Immature natural killer cell (primary cell): ENCODE results near the gene ST6GALNAC5. TPM values are rescaled to one million over a fixed set of nuclear protein-coding genes. Genes with fewer than 3 reads are reported as not detected.

Experiments
- DNase-seq, 3 donors: peaks; one replicate each; pipeline ENCODE4 v3.0.0; 2022; ENCODE audit warnings: mixed read lengths in 1 of 3
- H3K27ac Mint-ChIP-seq, 6 donors: one replicate each; pipeline ENCODE4 v1.8.0; 2020; ENCODE audit warnings: mixed read lengths in 6 of 6, mild to moderate bottlenecking in 5 of 6, inconsistent platforms in 4 of 6, moderate library complexity in 3 of 6
- H3K27me3 Mint-ChIP-seq, 3 donors: one replicate each; pipeline ENCODE4 v1.8.0; 2020 to 2021; ENCODE audit warnings: low read depth in 3 of 3, mild to moderate bottlenecking in 3 of 3, mixed read lengths in 3 of 3, moderate library complexity in 3 of 3, inconsistent platforms in 1 of 3
- H3K36me3 Mint-ChIP-seq, 3 donors: one replicate each; pipeline ENCODE4 v1.8.0; 2020; ENCODE audit warnings: mixed read lengths in 3 of 3, inconsistent platforms in 2 of 3, mild to moderate bottlenecking in 2 of 3
- H3K4me1 Mint-ChIP-seq, 2 donors: one replicate each; pipeline ENCODE4 v1.8.0; 2020; ENCODE audit warnings: inconsistent platforms in 2 of 2, mild to moderate bottlenecking in 2 of 2, mixed read lengths in 2 of 2, moderate library complexity in 1 of 2
- H3K4me3 Mint-ChIP-seq, 5 donors: one replicate each; pipeline ENCODE4 v1.8.0; 2020; ENCODE audit warnings: mild to moderate bottlenecking in 5 of 5, mixed read lengths in 5 of 5, inconsistent platforms in 3 of 5, moderate library complexity in 3 of 5
- H3K9me3 Mint-ChIP-seq, 6 donors: one replicate each; pipeline ENCODE4 v1.8.0; 2020; ENCODE audit warnings: mild to moderate bottlenecking in 6 of 6, mixed read lengths in 6 of 6, inconsistent platforms in 4 of 6, moderate library complexity in 3 of 6
- polyA plus RNA-seq, 3 donors: library from polyadenylated mRNA; unstranded; fragments of 300-500 nt; fragmentation: Illumina TruSeq; gene quantifications; one replicate each; pipeline ENCODE4 v1.2.3, GENCODE V29; 2021

The ST6GALNAC5 gene
- polyA plus RNA-seq, 3 donors from 2014 or later = not detected

DNA sequence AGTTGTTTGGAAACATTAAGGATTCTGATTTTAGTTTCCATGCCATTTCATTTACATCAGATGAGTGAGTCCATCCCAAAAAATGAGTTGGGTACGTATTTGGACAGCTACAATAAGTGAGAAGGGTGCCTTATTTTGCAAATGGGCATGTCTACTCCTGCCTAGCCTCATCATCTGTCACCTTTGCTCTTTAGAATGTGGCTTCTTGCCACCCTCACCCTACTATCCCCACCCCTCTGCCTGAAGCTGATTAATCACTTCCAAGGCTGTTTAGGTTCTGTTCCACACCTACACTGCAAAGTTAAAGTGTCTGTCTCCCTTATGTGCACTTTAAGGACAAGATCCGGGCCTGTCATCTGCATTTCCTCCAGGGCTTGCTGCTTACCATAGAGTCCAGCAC lies 61.2 kb downstream of the ST6GALNAC5 start:
- peaks cover 0 to 4% (median 0%) of the 10 kb centered on the region in 6 donors for H3K9me3 Mint-ChIP-seq
- H3K36me3 Mint-ChIP-seq = peaks cover 0 to 3% (median 0%) of the 10 kb centered on the region in 3 donors
- H3K4me1 Mint-ChIP-seq = peaks cover 0 to 6% of the 10 kb centered on the region in 2 donors
- H3K4me3 Mint-ChIP-seq = no peak overlapping the region
- H3K27ac Mint-ChIP-seq = no peak overlapping the region
- H3K27me3 Mint-ChIP-seq = peaks cover 0 to 10% (median 4%) of the 10 kb centered on the region in 3 donors
- no peak for DNase-seq

DNA sequence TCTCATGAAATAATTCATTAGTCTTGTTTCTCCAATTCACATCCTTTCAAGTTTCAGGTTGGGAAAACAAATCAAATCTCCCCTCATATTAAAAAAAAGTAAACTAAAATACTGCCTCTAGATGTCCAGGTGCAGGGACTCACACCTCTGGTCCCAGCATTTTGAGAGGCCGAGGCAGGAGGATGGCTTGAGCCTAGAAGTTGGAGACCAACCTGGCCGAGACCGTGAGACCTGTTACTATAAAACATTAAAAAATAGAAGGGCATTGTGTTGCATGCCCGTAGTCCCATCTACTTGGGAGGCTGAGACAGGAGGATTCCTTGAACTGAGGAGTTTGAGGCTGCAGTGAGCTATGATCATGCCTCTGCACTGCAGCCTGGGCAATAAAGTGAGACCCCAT lies 61.9 kb downstream of the ST6GALNAC5 start:
- DNase-seq = no peak
- Mint-ChIP-seq H3K27me3 (peaks cover 0 to 10% (median 4%) of the 10 kb centered on the region in 3 donors), H3K36me3 (peaks cover 0 to 3% (median 0%) of the 10 kb centered on the region in 3 donors), H3K4me1 (peaks cover 0 to 12% of the 10 kb centered on the region in 2 donors), H3K27ac (no peak overlapping the region), H3K4me3 (no peak overlapping the region), H3K9me3 (peaks cover 0 to 4% (median 0%) of the 10 kb centered on the region in 6 donors)

DNA sequence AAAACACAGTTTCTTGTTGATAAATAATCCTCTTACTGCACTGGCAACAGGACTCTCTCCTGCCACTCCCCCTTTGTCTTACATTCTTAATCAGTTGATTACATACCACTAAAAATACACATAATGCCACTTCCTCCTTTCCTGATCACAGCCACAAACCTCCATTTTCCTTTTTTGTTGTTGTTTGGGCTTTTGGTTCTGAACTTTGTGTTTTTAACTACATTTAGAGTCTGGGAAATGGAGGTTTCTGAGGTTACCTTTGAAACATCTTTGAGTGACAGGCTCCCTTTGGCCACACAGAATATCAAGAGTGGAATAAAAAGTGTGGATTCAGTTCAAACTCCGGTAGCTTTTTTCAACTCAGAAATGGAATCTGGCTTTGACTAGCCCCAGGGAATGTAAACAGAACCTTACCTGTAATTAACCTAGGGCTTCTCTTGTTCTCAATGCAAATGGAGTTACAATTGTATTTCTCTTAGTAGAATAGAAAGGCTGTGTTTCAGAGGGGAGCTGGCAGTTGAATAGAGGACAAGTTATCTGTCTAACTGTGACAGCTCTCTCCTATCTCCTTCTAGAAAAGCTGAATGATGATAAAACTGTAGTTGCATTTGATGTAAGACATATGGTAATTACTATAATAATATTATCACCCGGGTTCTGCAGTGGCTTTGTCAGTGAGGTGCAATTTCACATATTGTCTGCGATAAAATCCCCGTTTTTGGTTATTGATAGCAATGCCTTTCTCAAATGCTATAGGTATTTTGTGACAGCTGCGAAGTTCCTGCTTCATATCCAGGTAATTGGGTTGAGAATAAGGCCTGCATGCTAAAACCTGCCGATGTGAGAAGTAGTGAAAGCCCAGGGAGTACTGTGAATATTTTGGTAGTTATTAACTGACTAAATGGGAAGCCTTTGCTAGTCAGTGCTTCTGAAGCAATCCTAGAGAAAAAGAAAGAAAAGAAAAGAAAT lies 66.9 kb downstream of the ST6GALNAC5 start:
- no peak overlapping the region for H3K4me3 Mint-ChIP-seq
- H3K4me1 Mint-ChIP-seq = peaks cover 0 to 24% of the 10 kb centered on the region in 2 donors
- no peak overlapping the region for H3K27ac Mint-ChIP-seq
- peaks cover 0 to 5% (median 2%) of the 10 kb centered on the region in 3 donors for H3K27me3 Mint-ChIP-seq
- DNase-seq = no peak
- H3K9me3 Mint-ChIP-seq = peaks cover 0 to 2% (median 0%) of the 10 kb centered on the region in 6 donors
- peaks cover 0 to 3% (median 0%) of the 10 kb centered on the region in 3 donors for H3K36me3 Mint-ChIP-seq

DNA sequence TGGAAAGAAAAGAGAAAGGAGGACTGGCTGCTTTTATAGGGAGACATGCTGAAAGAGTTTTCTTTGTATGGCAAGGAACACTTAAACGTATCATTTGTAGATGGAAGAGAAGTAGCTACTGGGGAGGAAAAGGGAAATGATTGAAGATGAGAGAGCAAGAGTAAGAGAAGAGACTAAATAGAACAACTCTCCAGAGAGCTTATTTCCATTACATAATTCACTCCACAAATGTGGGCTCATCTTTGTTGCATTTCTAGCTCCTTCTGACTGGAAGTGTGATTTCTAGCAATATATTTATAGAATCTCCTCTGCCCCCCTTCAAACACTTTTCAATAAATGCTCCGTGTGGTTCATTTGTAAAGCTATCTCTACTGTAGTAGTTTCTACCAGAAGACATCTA lies 71.0 kb downstream of the ST6GALNAC5 start:
- no peak for DNase-seq
- H3K27me3 Mint-ChIP-seq = peaks cover 0 to 4% (median 2%) of the 10 kb centered on the region in 3 donors
- peaks cover 0 to 20% of the 10 kb centered on the region in 2 donors for H3K4me1 Mint-ChIP-seq
- no peaks in the 10 kb centered on the region for H3K36me3 Mint-ChIP-seq
- H3K27ac Mint-ChIP-seq = no peak overlapping the region
- H3K9me3 Mint-ChIP-seq = peaks cover 0 to 3% (median 0%) of the 10 kb centered on the region in 6 donors
- no peak overlapping the region for H3K4me3 Mint-ChIP-seq

DNA sequence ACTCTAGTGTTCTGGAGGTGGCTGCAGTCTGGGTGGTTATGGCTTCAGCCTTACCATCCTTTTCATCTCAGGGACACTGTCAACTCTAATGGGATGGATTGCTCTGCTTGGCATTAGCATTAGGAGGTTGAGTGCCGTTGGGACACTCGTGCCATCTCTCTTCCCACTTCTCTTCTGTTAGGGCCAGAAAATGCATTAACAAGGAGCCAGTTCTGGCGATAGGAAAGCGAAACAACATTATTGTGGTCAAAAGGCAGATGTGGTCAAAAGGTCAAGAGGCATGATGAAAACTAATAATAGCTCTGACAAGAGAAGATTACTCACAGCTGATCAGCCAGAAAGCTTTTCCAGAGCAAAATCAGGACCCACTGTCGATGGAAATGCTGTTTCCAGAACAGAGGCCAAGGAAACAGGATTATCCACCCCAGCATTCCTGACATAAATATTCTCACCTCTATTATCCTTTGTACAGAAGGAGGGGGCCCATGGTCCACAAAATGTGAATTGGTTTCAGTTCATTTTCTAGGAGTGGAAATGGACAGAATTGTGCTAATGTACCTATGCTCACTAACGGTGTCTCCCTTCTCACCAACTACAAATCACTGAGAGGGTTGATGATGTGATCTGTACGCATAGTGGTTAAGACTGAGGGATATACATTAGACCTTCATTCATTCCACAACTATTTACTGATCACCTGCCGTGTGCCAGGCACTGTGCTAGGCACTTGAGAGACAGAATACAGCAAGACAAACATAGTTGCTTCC lies 72.0 kb downstream of the ST6GALNAC5 start:
- H3K27me3 Mint-ChIP-seq = peaks cover 0 to 4% (median 2%) of the 10 kb centered on the region in 3 donors
- no peak for DNase-seq
- no peak overlapping the region for H3K27ac Mint-ChIP-seq
- peaks cover 0 to 3% (median 0%) of the 10 kb centered on the region in 6 donors for H3K9me3 Mint-ChIP-seq
- peaks cover 0 to 11% of the 10 kb centered on the region in 2 donors for H3K4me1 Mint-ChIP-seq
- no peak overlapping the region for H3K4me3 Mint-ChIP-seq
- H3K36me3 Mint-ChIP-seq = no peaks in the 10 kb centered on the region

DNA sequence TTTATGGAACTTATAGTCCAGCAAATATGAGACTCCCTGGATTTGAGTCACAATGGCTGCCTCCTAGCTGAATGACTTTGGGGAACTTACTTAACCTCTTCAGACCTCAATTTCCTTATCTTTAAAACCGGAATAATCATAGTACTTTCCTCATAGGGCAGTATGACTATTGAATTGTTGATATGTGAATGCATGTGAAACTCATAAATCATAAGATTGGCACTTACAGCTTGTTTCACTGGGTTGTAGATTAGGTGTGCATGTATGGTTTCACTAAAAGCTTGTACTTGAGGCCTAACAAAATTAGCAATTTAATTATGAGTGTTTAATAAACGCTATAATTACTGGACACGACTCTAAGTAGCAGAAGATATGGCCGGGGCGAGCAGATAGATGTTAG lies 72.5 kb downstream of the ST6GALNAC5 start:
- H3K4me3 Mint-ChIP-seq = no peak overlapping the region
- no peak overlapping the region for H3K27ac Mint-ChIP-seq
- no peak for DNase-seq
- peaks cover 0 to 4% (median 4%) of the 10 kb centered on the region in 3 donors for H3K27me3 Mint-ChIP-seq
- H3K9me3 Mint-ChIP-seq = peaks cover 0 to 3% (median 0%) of the 10 kb centered on the region in 6 donors
- peaks cover 0 to 10% of the 10 kb centered on the region in 2 donors for H3K4me1 Mint-ChIP-seq
- H3K36me3 Mint-ChIP-seq = no peaks in the 10 kb centered on the region

DNA sequence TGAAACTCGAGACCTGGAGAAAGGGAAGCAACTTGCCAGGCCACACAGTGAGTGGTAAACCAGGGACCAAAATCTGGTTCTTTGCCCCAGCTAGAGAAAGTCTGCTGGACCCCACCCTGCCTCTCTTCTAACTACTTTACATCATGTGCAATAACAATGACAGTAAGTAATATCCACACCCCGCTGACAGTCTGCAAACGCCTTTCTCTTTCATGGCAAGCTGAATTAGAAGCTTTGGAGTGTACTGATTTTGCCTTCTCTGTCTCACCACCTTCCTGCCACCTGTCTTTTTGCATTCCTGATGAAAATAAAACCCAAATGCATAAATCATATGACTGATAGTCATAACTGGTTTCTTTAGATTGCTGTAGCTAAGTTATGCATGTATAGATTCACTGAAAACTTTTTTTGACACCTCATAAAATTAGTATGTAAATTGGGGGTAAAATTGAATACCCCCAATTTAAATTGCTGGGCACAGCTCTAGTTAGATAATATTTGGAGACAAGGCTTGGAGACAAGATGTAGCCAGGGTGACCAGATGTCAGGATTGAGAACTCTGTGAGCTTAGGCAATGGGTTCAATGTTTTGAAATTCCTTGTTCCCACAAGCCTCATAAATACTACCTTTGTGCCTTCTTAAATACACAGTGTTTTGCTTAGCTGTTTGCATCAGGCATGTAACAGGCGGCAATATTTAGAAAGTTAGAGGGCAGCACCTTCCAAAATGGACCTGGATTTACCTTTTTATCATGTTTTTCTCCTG lies 73.5 kb downstream of the ST6GALNAC5 start:
- Mint-ChIP-seq H3K36me3 (no peaks in the 10 kb centered on the region), H3K27me3 (peaks cover 0 to 7% (median 4%) of the 10 kb centered on the region in 3 donors), H3K4me3 (no peak overlapping the region), H3K9me3 (peaks cover 0 to 3% (median 0%) of the 10 kb centered on the region in 6 donors), H3K27ac (no peak overlapping the region), H3K4me1 (peaks cover 0 to 10% of the 10 kb centered on the region in 2 donors)
- DNase-seq = no peak

DNA sequence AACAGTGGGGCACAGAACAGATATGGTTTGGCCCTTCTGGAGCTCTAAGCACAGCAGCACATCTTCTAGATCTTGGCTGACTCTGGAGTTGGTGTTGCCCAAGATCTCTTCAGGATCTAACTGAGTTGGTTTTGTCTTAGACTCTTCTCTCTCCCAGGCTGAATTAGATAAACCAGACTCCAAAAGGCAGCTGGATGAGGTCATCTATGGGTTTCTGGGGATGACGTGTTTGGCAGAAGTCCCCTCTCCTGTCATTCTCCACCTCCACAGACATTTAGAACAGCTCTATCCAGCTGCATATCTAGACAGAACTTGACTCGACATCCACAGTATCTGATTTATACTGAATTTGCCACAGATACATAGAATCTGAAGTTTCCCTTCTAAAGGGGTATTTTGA lies 75.3 kb downstream of the ST6GALNAC5 start:
- Mint-ChIP-seq H3K27me3 (peaks cover 0 to 7% (median 5%) of the 10 kb centered on the region in 3 donors), H3K4me1 (no peaks in the 10 kb centered on the region), H3K27ac (no peak overlapping the region), H3K4me3 (no peak overlapping the region), H3K9me3 (peaks cover 0 to 3% (median 0%) of the 10 kb centered on the region in 6 donors), H3K36me3 (no peaks in the 10 kb centered on the region)
- DNase-seq = no peak

DNA sequence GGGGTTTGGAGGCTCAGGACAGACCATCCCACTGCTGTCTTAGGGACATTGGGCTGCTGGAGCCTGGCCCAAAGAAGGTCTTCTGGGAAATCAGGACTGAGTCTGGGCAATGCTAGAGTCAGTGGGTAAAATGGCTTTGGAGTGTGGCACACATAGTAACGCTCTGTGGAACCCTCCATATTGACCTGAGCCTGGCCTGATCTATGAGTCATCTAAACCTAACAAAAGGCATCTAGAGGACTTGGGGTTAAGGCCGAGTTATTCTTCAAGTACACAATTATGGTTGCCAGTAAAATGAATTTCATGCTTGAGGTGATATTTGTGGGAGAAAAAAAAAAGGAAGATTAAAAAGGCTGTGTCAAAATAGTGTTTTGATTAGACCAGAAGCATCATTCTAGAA lies 77.7 kb downstream of the ST6GALNAC5 start:
- H3K27ac Mint-ChIP-seq = no peak overlapping the region

DNA sequence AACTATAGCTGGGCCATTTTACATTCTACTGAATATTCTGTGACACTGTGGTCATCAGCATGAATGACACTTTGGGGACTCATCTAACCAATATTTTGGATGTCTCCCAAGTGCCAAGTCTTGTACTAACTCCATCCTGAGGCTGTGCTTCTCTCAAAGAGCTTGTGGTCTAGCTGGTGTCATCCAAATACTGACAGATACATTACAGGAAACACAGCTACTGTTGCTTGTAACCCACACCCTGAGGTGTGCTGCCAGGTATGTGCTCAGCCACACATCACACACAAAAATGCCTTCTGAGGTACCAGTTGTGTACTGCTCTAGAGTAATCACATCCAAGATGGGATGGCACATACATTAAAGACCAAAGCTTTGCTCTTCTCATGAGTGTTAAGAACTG lies 81.6 kb downstream of the ST6GALNAC5 start:
- H3K27ac Mint-ChIP-seq = no peak overlapping the region
- peak in 1 of 3 donors; percentile 0 for DNase-seq
- no peaks in the 10 kb centered on the region for H3K9me3 Mint-ChIP-seq
- H3K27me3 Mint-ChIP-seq = peaks cover 0 to 5% (median 3%) of the 10 kb centered on the region in 3 donors
- H3K4me3 Mint-ChIP-seq = no peak overlapping the region
- H3K36me3 Mint-ChIP-seq = no peaks in the 10 kb centered on the region
- no peaks in the 10 kb centered on the region for H3K4me1 Mint-ChIP-seq

More for the DNA sequence above, 77.7 kb downstream of the ST6GALNAC5 start:
- no peak for DNase-seq
- Mint-ChIP-seq H3K27me3 (peaks cover 0 to 7% (median 5%) of the 10 kb centered on the region in 3 donors), H3K9me3 (peaks cover 0 to 3% (median 0%) of the 10 kb centered on the region in 6 donors), H3K4me1 (no peaks in the 10 kb centered on the region), H3K36me3 (no peaks in the 10 kb centered on the region), H3K4me3 (no peak overlapping the region)

DNA sequence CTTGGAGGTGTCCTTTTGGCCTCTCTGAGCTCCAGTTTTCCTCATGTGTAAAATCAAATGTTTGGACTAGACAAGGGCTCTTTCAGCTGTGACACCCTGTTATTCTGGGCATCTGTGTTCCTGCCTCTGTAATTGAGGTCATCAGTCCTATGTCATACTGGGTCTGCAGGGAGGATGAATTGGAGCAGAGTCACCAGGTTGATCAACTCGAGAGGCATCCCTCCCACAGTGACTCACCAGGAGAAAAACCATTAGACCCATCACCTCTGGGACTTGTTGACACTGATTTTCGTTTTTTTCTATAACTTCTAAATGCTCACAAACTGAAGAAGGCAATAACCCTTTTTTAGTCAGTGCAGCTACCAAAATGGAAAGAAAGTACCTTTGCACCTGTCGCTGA lies 82.2 kb downstream of the ST6GALNAC5 start:
- no peaks in the 10 kb centered on the region for H3K4me1 Mint-ChIP-seq
- no peak overlapping the region for H3K4me3 Mint-ChIP-seq
- H3K9me3 Mint-ChIP-seq = no peaks in the 10 kb centered on the region
- DNase-seq = no peak
- H3K27me3 Mint-ChIP-seq = peaks cover 0 to 8% (median 3%) of the 10 kb centered on the region in 3 donors
- H3K36me3 Mint-ChIP-seq = no peaks in the 10 kb centered on the region
- no peak overlapping the region for H3K27ac Mint-ChIP-seq

DNA sequence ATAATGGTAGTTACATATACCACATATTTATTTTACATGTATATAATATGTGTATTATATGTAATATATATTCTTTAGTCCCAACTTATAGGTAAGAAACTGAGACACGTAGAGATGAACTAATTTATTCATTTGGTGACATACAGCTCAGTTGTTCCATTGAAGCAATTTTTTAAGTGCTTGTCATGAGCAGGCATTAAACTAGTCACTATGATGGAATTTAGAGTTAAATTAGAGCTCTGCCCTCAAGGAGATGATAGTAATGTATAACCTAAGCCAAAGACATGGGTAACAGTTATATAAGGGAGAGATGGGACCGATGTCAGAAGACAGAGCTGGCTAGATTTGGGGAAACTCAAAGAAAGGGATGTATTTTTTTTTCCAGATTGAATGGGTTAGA lies 83.0 kb downstream of the ST6GALNAC5 start:
- Mint-ChIP-seq H3K4me3 (no peak overlapping the region), H3K4me1 (no peaks in the 10 kb centered on the region), H3K9me3 (no peaks in the 10 kb centered on the region), H3K36me3 (no peaks in the 10 kb centered on the region), H3K27me3 (peaks cover 0 to 4% (median 3%) of the 10 kb centered on the region in 3 donors), H3K27ac (no peak overlapping the region)
- DNase-seq = no peak

DNA sequence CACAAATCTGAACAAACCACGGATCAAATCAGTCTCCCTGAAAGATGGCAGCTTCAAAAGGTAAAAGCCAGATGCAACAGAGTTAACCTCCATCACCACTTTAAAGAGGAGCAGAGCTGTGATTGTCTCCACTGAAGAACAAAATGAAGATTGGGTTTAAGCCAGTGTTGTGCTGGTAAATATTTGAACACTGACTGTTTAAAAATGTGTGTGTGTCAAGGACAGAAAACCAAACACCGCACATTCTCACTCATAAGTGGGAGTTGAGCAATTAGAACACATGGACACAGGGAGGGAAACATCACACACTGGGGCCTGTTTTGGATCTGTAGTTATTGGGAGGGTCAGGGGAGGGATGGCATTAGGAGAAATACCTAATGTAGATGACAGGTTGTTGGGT lies 83.9 kb downstream of the ST6GALNAC5 start:
- H3K9me3 Mint-ChIP-seq = no peaks in the 10 kb centered on the region
- H3K27ac Mint-ChIP-seq = no peak overlapping the region
- no peaks in the 10 kb centered on the region for H3K36me3 Mint-ChIP-seq
- peaks cover 0 to 4% (median 2%) of the 10 kb centered on the region in 3 donors for H3K27me3 Mint-ChIP-seq
- no peak overlapping the region for H3K4me3 Mint-ChIP-seq
- no peaks in the 10 kb centered on the region for H3K4me1 Mint-ChIP-seq
- no peak for DNase-seq
